ENCODE measurements around the gene GPN1. TPM values are rescaled to one million over a fixed set of nuclear protein-coding genes. Genes with fewer than 3 reads are reported as not detected.
"Not testable (repeated sequence)": the region's sequence is repeated elsewhere in the genome, so short reads cannot be mapped to it uniquely, and the experiment has no call there.

The GPN1 gene
- polyA plus RNA-seq, 3 donors: 19.7 to 25.7 (median 20.2) TPM

DNA sequence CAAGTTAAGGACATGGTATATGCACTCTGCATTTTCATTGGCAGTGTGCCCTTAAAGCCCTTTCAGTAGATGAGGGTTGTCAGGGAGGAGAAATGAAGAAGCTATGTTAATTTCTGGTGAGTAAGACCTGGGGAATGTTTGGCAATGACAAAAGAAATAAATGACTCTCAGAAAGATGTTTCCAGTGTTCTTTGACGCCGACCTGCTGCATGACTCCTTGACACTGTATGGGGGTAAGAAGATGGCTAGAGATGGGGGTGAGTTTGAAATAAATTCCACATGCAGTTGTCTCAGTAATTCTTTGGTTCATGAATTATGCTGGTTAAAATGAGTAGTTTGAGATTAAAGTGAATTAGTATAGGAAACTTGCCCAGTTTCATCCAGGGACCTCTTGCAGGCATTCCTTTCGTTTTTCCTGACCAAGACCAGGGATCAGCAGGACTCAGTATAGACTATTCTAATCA lies 5.9 kb upstream of the GPN1 start:
- 72 to 81% (median 80%) methylated on average over 3 of the region's 3 CpGs for WGBS, 3 donors
- H3K27ac ChIP-seq (ENCODE audit: low read depth, low read length): no peak overlapping the region

- no peak overlapping the region for H3K27ac ChIP-seq (ENCODE audit: low read depth, low read length)
Observed at GRCh38 chr2:27624943-27625342, 3.9 kb upstream of the GPN1 start.

DNA sequence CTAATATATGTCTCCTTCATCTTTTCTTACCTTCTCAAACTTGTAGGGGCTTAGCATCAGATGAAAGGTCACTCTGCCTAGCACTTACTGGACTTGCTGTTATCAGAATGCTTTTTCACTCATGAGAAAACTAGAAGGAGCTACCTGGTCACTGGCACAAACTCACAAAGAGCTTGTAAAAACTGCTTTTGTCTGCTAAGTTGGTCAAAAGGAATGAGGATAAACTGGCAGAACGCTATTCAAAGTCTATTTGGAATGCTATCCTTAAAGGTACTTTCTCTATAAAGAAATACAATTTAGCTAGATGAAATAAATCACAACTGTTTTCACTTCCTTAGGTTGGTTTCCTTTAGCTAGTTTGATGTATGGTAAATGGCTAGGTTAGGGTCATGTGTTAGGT lies 2.5 kb upstream of the GPN1 start:
- not testable (repeated sequence) for H3K27ac ChIP-seq (ENCODE audit: low read depth, low read length)
- WGBS, 3 donors: 71 to 86% (median 86%) methylated on average over 1 of the region's 1 CpG

DNA sequence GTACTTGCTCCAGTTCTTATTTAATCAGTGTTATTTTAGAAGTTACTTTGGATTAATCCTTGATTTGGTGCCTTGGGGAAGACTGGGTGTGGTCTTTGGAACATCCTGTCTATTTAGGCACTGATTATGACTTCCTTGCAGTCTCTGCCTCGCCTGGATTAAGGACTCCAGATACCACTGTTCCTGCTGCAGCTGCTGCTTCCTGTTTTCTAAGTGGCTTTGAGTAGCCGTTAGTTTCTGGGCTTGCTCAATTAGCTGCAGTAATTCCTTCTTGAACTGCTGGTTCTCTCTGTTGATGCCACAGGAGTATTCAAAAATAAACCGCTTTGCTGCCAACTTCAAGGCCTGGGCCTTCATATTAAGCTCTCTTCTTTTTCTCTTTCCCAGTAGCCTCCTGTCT lies 1.9 kb upstream of the GPN1 start:
- WGBS, 3 donors: 26 to 83% (median 41%) methylated on average over 3 of the region's 3 CpGs
- H3K27ac ChIP-seq (ENCODE audit: low read depth, low read length): not testable (repeated sequence)

DNA sequence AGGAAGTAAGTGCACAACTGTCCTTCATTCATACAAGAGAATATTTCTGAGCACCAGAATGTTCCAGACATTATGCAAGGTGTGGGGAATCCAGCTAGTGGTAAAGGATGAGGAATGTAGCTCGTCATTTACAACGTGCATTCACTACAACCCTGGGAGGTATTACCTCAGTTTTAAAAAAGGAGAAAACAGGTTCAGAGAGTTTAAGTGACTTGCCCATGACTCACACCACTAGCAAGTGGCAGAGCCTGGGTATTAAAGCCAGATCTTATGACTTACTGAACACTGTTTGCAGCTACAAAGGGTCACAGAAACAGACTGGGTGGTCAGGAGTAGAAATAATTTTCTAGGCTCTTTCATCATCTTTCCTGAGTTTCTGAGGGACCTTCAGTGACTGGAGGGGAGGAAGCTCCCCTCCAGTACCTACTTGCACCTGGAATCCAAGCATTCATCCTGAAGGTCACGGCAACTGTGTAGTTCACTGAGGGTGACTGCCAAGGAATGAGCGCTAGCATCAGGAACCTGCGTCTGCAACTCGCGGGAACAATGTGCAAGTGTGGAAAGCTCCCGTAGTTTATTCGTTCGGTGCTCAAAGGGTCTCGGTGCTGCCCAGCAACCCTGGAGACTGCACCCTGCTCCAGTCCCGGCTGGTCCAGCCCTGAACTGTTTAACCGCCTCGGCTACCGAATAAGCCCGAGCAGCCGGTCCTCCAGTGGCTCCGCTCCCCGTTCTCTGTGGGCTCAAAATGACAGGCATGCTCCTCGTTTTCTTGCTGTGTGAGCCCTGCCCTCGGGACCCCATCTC lies 685 bp upstream of the GPN1 start:
- WGBS, 3 donors: 3 to 4% (median 4%) methylated on average over 19 to 21 of the region's 21 CpGs
- H3K27ac ChIP-seq (ENCODE audit: low read depth, low read length): no peak overlapping the region

- not testable (repeated sequence) for H3K27ac ChIP-seq (ENCODE audit: low read depth, low read length)
Observed at GRCh38 chr2:27630257-27630656, 1.4 kb downstream of the GPN1 start.

DNA sequence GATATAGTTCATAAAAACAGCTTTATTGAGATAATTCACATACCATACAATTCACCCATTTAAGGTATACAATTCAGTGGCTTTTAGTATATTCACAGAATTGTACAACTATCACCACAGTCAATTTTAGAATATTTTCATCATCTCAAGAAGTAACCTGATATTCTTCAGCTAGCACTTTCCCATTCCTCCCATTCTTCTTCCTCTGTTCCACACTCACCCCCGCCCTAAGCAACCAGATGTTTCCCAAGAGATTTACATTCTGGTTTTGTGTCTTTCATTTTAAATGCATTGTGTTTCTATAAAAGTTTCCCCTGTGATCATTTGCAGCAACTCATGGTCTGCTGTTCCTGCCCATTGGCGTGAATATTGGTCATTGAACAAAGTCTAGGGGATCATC lies 5.4 kb downstream of the GPN1 start:
- H3K27ac ChIP-seq (ENCODE audit: low read depth, low read length): no peak overlapping the region
- WGBS, 3 donors: 96 to 100% (median 97%) methylated on average over 2 of the region's 2 CpGs

More at GRCh38 chr2:27630257-27630656, 1.4 kb downstream of the GPN1 start:
- WGBS, 3 donors: 96 to 100% (median 98%) methylated on average over 2 of the region's 2 CpGs

DNA sequence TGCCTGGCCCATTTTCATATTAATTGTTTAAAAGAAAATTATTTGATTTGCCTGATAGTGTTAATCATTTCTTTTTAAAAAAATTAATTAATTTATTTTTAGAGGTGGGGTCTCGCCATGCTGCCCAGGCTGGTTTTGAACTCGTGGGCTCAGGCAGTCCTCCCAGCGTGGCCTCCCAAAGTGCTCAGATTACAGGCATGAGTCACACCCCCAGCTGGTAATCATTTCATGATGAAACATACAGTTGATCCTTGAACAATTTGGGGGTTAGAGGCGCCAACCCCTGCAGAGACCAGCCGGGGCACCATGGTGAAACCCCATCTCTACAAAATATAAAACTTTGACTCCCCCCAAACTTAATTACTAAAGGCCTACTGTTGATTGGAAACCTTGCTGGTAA lies 7.9 kb downstream of the GPN1 start:
- no peak overlapping the region for H3K27ac ChIP-seq (ENCODE audit: low read depth, low read length)
- WGBS, 3 donors: 95 to 98% (median 98%) methylated on average over 5 of the region's 5 CpGs

- 89 to 94% (median 91%) methylated on average over 3 of the region's 3 CpGs for WGBS, 3 donors
- H3K27ac ChIP-seq (ENCODE audit: low read depth, low read length): no peak overlapping the region
Observed at GRCh38 chr2:27638037-27638637, 9.3 kb downstream of the GPN1 start.

DNA sequence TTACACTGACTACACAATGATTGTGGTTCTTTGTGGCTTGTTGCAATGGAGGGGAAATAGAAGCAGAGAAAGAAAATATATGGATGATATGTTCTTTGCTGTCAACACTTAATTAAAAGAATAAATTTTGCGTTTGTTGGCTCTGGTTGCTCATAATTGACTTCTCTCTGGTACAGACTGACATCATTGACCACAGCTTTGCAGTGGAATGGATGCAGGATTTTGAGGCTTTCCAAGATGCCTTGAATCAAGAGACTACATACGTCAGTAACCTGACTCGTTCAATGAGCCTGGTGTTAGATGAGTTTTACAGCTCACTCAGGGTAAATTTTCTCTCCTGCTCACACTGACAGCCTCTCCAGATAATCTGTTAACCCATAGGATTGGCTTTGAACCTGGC lies 9.9 kb downstream of the GPN1 start:
- H3K27ac ChIP-seq (ENCODE audit: low read depth, low read length): no peak overlapping the region
- WGBS, 3 donors: 59 to 65% (median 62%) methylated on average over 3 of the region's 3 CpGs

GRCh38 chr2:27640722-27641245 lies 11.9 kb downstream of the GPN1 start:
- no peak overlapping the region for H3K27ac ChIP-seq (ENCODE audit: low read depth, low read length)
- WGBS, 3 donors: 67 to 89% (median 87%) methylated on average over 2 of the region's 2 CpGs

DNA sequence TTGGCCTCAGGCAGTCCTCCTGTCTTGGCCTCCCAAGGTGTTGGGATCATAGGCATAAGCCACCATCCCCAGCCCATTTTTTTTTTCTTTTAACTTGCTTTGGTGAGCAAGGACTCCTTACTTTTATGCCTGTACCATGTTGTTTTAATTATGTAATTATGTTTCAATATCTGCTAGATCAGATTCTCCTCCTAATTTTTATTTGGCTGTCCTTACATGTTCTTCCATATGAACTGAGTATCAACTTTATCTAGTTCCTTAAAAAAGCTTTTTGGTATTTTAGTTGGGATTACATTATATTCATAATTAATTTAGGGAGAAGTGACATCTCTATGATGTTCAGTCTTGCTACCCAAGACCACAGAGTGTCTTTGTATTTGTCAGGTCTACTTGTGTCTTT lies 16.3 kb downstream of the GPN1 start:
- H3K27ac ChIP-seq (ENCODE audit: low read depth, low read length): no peak overlapping the region

DNA sequence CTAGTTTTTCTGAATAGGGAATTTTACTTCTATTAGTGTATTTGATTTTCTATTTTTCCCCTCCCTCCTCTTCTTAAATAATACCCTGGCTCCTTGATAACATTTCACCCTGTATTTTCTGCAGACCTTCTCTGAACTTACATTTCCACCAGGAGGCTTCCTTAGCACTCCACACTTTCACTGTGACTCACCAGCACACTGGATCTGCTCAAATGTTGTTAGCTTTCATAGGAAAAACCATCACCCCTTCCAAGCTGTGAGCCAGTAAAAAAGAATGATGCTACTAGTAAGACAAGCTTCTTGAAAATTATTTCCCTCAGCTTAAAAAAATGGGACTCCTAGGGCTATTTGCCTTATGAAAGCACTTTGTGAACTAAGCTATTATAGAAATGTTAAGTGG lies 18.4 kb downstream of the GPN1 start:
- H3K27ac ChIP-seq (ENCODE audit: low read depth, low read length): no peak overlapping the region

- 67 to 93% (median 93%) methylated on average over 4 of the region's 4 CpGs for WGBS, 3 donors
Observed at GRCh38 chr2:27647737-27648136, 18.9 kb downstream of the GPN1 start.

DNA sequence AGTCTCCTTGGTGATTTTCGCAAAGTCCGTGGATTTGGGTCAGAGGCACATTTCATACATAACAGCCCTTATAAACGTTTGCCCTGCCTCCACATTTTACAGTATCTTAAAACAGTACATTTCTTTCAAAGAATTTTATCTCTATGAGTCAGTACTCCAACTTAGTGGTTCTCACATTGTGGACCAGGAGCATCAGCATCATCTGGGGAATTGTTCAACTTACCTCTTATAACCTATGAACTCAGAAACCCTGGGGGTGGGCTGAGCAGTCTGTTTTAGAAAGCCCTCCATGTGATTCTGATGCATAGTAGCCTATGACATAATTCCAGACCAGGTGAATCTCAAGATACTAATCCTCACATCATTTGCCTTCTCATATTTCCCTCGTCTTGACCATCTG lies 22.2 kb downstream of the GPN1 start:
- 76 to 83% (median 83%) methylated on average over 4 of the region's 4 CpGs for WGBS, 3 donors
- no peak overlapping the region for H3K27ac ChIP-seq (ENCODE audit: low read depth, low read length)

More at GRCh38 chr2:27647737-27648136, 18.9 kb downstream of the GPN1 start:
- no peak overlapping the region for H3K27ac ChIP-seq (ENCODE audit: low read depth, low read length)

DNA sequence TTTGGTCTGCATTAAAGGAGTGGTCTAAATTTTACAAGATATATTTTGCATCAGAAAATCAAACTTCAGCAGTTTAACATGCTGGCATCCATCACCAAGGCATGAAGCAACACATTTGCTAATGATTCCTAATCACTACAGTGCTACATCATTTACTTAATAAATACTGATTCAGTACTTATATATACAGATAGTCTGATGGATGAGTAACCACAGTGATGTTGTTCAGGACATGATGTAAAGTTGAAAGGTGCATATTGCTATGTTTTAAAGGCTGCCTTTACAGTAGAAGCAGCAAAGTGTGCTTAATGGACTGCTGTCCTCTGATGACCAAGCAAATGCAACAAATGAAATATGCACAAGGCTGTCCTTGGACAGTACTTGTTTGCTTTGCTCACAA lies 23.5 kb downstream of the GPN1 start:
- H3K27ac ChIP-seq (ENCODE audit: low read depth, low read length): no peak overlapping the region

GRCh38 chr2:27652790-27653189 lies 23.9 kb downstream of the GPN1 start:
- 84 to 93% (median 89%) methylated on average over 1 of the region's 1 CpG for WGBS, 3 donors

GRCh38 chr2:27653397-27653796 lies 24.5 kb downstream of the GPN1 start:
- no peak overlapping the region for H3K27ac ChIP-seq (ENCODE audit: low read depth, low read length)
- WGBS, 3 donors: 94 to 100% (median 97%) methylated on average over 2 of the region's 2 CpGs

More at GRCh38 chr2:27652790-27653189, 23.9 kb downstream of the GPN1 start:
- H3K27ac ChIP-seq (ENCODE audit: low read depth, low read length): no peak overlapping the region

GRCh38 chr2:27655155-27655951 lies 26.5 kb downstream of the GPN1 start:
- H3K27ac ChIP-seq (ENCODE audit: low read depth, low read length): no peak overlapping the region
- 70 to 90% (median 89%) methylated on average over 7 of the region's 7 CpGs for WGBS, 3 donors

Data from adipose tissue (tissue), 3 donors.